HEK293 (cell line): ENCODE measurements around the gene PGP.

Source experiments
- CTCF ChIP-seq: fragments of 450-650 bp; formaldehyde crosslinking; IDR thresholded peaks from 2 replicates; pipeline ENCODE4 v1.5.1; 2016; ENCODE audit warnings: missing biosample characterization, missing genetic modification characterization
- HOXA7 ChIP-seq: sonication (generic); formaldehyde crosslinking; IDR thresholded peaks from 2 replicates; pipeline ENCODE4 v1.8.1; 2022; ENCODE audit warnings: missing genetic modification reagents, borderline replicate concordance
- SP2 ChIP-seq: fragments of 450-650 bp; formaldehyde crosslinking; IDR thresholded peaks from 2 replicates; pipeline ENCODE4 v1.5.1; 2016; ENCODE audit warnings: missing biosample characterization, missing genetic modification characterization
- TCF7L2 ChIP-seq: IDR thresholded peaks from 2 replicates; pipeline ENCODE4 v1.6.1; 2011; ENCODE audit warnings: low read depth, mild to moderate bottlenecking, inconsistent platforms, low read length, moderate library complexity, borderline replicate concordance
- ZBTB1 ChIP-seq: fragments of 450-650 bp; formaldehyde crosslinking; IDR thresholded peaks from 2 replicates; pipeline ENCODE4 v1.5.1; 2016; ENCODE audit warnings: missing biosample characterization, missing genetic modification characterization
- ZBTB44 ChIP-seq: fragments of 450-650 bp; IDR thresholded peaks from 2 replicates; pipeline ENCODE4 v1.5.1; 2018; ENCODE audit warnings: missing biosample characterization, mild to moderate bottlenecking, missing genetic modification characterization
- ZNF2 ChIP-seq: fragments of 450-650 bp; formaldehyde crosslinking; IDR thresholded peaks from 2 replicates; pipeline ENCODE4 v1.5.1; 2016; ENCODE audit warnings: missing biosample characterization, missing genetic modification characterization
- ZNF202 ChIP-seq: fragments of 450-650 bp; formaldehyde crosslinking; IDR thresholded peaks from 2 replicates; pipeline ENCODE4 v1.5.1; 2016; ENCODE audit warnings: missing biosample characterization, missing genetic modification characterization, borderline replicate concordance
- ZNF239 ChIP-seq: fragments of 450-650 bp; formaldehyde crosslinking; IDR thresholded peaks from 2 replicates; pipeline ENCODE4 v1.5.1; 2016; ENCODE audit warnings: missing biosample characterization, missing genetic modification characterization
- ZNF292 ChIP-seq: fragments of 450-650 bp; formaldehyde crosslinking; IDR thresholded peaks from 2 replicates; pipeline ENCODE4 v1.5.1; 2016; ENCODE audit warnings: low read depth, missing biosample characterization, missing genetic modification characterization, borderline replicate concordance
- ZNF501 ChIP-seq: fragments of 450-650 bp; formaldehyde crosslinking; IDR thresholded peaks from 2 replicates; pipeline ENCODE4 v1.5.1; 2016; ENCODE audit warnings: missing biosample characterization, missing genetic modification characterization
- ZNF571 ChIP-seq: fragments of 450-650 bp; formaldehyde crosslinking; IDR thresholded peaks from 2 replicates; pipeline ENCODE4 v1.5.0; 2017; ENCODE audit warnings: missing biosample characterization, missing genetic modification characterization
- ZNF610 ChIP-seq: fragments of 450-650 bp; formaldehyde crosslinking; IDR thresholded peaks from 2 replicates; pipeline ENCODE4 v1.5.1; 2016; ENCODE audit warnings: missing biosample characterization, missing genetic modification characterization, borderline replicate concordance
- ZNF747 ChIP-seq: fragments of 450-650 bp; formaldehyde crosslinking; IDR thresholded peaks from 2 replicates; pipeline ENCODE4 v1.5.1; 2016; ENCODE audit warnings: missing biosample characterization, missing genetic modification characterization

DNA sequence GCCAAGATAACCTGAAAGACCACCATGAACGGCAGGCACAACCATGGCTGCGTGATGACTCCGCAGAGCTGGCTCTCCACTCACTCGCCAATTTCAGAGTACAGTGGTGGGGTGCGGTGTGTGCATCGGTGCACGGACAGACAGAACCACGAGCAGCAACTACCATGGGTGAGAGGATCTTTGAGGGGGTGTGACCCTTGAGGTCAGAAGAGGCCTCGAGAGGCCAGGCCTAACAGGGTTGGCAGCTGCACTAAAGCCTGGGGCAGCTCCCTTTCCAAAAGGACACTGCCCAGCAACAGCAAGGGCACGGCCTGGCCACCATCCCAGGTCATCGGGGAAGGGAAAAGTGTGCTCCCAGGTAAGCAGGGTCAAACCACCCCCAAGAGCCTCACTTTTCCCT lies 38.7 kb upstream of the PGP start:
- TF ChIP-seq CTCF (tag by site-specific recombination) (no peak), SP2 (tag by site-specific recombination) (no peak), ZBTB1 (tag by site-specific recombination) (no peak), ZNF2 (tag by site-specific recombination) (no peak), ZNF239 (no peak), ZNF202 (tag by site-specific recombination) (no peak), ZNF747 (no peak), TCF7L2 (no peak), ZNF571 (tag by site-specific recombination) (no peak), ZNF610 (tag by site-specific recombination) (no peak), ZBTB44 (tag by site-specific recombination) (no peak), ZNF292 (tag by site-specific recombination) (no peak), HOXA7 (CRISPR knock-in tag) (no peak), ZNF501 (tag by site-specific recombination) (no peak)
